Naive thymus-derived CD4-positive, alpha-beta T cell (primary cell): ENCODE results near the gene CASKIN2. TPM values are rescaled to one million over a fixed set of nuclear protein-coding genes. Genes with fewer than 3 reads are reported as not detected.
"Not testable (repeated sequence)": the region's sequence is repeated elsewhere in the genome, so short reads cannot be mapped to it uniquely, and the experiment has no call there.

Source experiments
- ATAC-seq: fragments of 150-1000 bp; cut with Tn5 transposase; 2 replicates; pipeline ENCODE4 v1.10.0; 2021; ENCODE audit warnings: mild to moderate bottlenecking, moderate library complexity
- CTCF ChIA-PET: fragments of 350-600 bp; sonication (Branson Sonifier 250); formaldehyde crosslinking; loops from one replicate; lab custom pipeline; 2021; ENCODE audit warnings: antibody characterized with exemption; lab: Charles Lee
- POLR2A ChIA-PET: fragments of 350-600 bp; sonication (Branson Sonifier 250); formaldehyde crosslinking; loops from one replicate; lab custom pipeline; 2021; ENCODE audit warnings: antibody characterized with exemption, inconsistent platforms; lab: Charles Lee
- DNase-seq, 9 donors: peaks; one replicate each; pipeline versions ENCODE4 v3.0.0 to v3.0.0-alpha.2; 2020 to 2022; ENCODE audit warnings: mixed read lengths in 1 of 9
- H3K27ac ChIP-seq: one replicate; pipeline ENCODE4 v1.7.0; 2013; ENCODE audit warnings: mild to moderate bottlenecking, low read depth, low read length, moderate library complexity
- H3K27me3 ChIP-seq, 2 donors: one replicate each; pipeline ENCODE4 v1.7.0; 2013; ENCODE audit warnings: low read length in 2 of 2, mild to moderate bottlenecking in 2 of 2, moderate library complexity in 2 of 2; ENCODE audit not compliant: control insufficient read depth in 2 of 2, insufficient read depth in 2 of 2
- H3K36me3 ChIP-seq, 3 experiments: 1 replicate in 2 of 3; 2 replicates in 1 of 3; pipeline ENCODE4 v1.7.0; 2013; ENCODE audit warnings: low read length in 3 of 3, mild to moderate bottlenecking in 3 of 3, moderate library complexity in 1 of 3; ENCODE audit not compliant: insufficient read depth in 3 of 3, control insufficient read depth in 2 of 3
- H3K4me1 ChIP-seq, 2 donors: one replicate each; pipeline ENCODE4 v1.7.0; 2013; ENCODE audit warnings: low read length in 2 of 2, mild to moderate bottlenecking in 2 of 2, moderate library complexity in 1 of 2; ENCODE audit not compliant: control insufficient read depth in 2 of 2, insufficient read depth in 2 of 2
- H3K4me3 ChIP-seq: 2 replicates; pipeline ENCODE4 v1.7.0; 2013; ENCODE audit warnings: mild to moderate bottlenecking, low read length
- H3K9me3 ChIP-seq, 3 experiments: 1 replicate in 2 of 3; 2 replicates in 1 of 3; pipeline ENCODE4 v1.7.0; 2013; ENCODE audit warnings: low read length in 3 of 3; ENCODE audit not compliant: control insufficient read depth in 2 of 3
- H3K27ac Mint-ChIP-seq, 9 donors: one replicate each; pipeline ENCODE4 v1.8.0; 2020 to 2022; ENCODE audit warnings: mixed read lengths in 9 of 9, mild to moderate bottlenecking in 8 of 9, moderate library complexity in 5 of 9, inconsistent platforms in 2 of 9
- H3K27me3 Mint-ChIP-seq, 5 donors: one replicate each; pipeline ENCODE4 v1.8.0; 2021 to 2022; ENCODE audit warnings: mixed read lengths in 5 of 5, mild to moderate bottlenecking in 1 of 5
- H3K36me3 Mint-ChIP-seq, 5 donors: one replicate each; pipeline ENCODE4 v1.8.0; 2020 to 2022; ENCODE audit warnings: mixed read lengths in 5 of 5, mild to moderate bottlenecking in 3 of 5, inconsistent platforms in 1 of 5
- H3K4me1 Mint-ChIP-seq, 7 donors: one replicate each; pipeline ENCODE4 v1.8.0; 2020 to 2022; ENCODE audit warnings: mixed read lengths in 7 of 7, mild to moderate bottlenecking in 3 of 7, inconsistent platforms in 1 of 7
- H3K4me3 Mint-ChIP-seq, 10 donors: one replicate each; pipeline ENCODE4 v1.8.0; 2020 to 2022; ENCODE audit warnings: mild to moderate bottlenecking in 10 of 10, mixed read lengths in 10 of 10, moderate library complexity in 6 of 10, inconsistent platforms in 2 of 10
- H3K9me3 Mint-ChIP-seq, 11 donors: one replicate each; pipeline ENCODE4 v1.8.0; 2020 to 2022; ENCODE audit warnings: mixed read lengths in 11 of 11, mild to moderate bottlenecking in 4 of 11, inconsistent platforms in 1 of 11, moderate library complexity in 1 of 11
- intact Hi-C, 2 donors: fragments of 100-400 bp; cut with micrococcal nuclease; formaldehyde crosslinking; loops; one replicate each; pipeline ENCODE4 v1.15.1; 2023
- polyA plus RNA-seq, 2 donors: library from polyadenylated mRNA; unstranded; fragments of 300-500 nt; fragmentation: Illumina TruSeq; gene quantifications; one replicate each; pipeline ENCODE4 v1.2.3, GENCODE V29; 2021
- total RNA-seq, 6 experiments: library from RNA in 5 of 6; stranded (reverse) in 5 of 6; gene quantifications; 1 replicate in 5 of 6; 2 replicates in 1 of 6; pipeline ENCODE4 v1.2.3 and lab custom pipeline; 2021 to 2026

CASKIN2 gene
- total and polyA plus RNA-seq, 7 experiments from 2014 or later = 0.22 to 1.2 (median 0.60) TPM; not detected in 1

- H3K4me3 Mint-ChIP-seq = peak within 1 kb of the TSS; percentile 92 to 99 (median 94)
- H3K27me3 ChIP-seq = no peaks in the 10 kb centered on the region
- intact Hi-C loops = loop anchor here (1.0 to 2.0 kb wide), 14 partner anchors 9 to 583 kb away; partner anchors contain the start of genes GGA3 (in 2 of the 2), GRB2 (in 2 of the 2), MRPS7 (in 2 of the 2) and SLC25A19 (in 2 of the 2)
- peaks cover 10% of the 10 kb centered on the region in 2 donors for H3K4me1 ChIP-seq
- ChIA-PET POLR2A (interaction anchor here (0.6 to 3.7 kb wide), 20 partner anchors 26 to 399 kb away, joined by 3 to 28 read pairs (median 4); partner anchors contain the start of genes GGA3, GRB2, MIF4GD and MRPS7), CTCF (interaction anchor here (0.7 to 1.2 kb wide), 8 partner anchors 10 to 297 kb away, joined by 3 to 6 read pairs (median 3); no protein-coding TSS in a partner anchor)
- peaks cover 0 to 5% (median 0%) of the 10 kb centered on the region in 3 experiments for H3K36me3 ChIP-seq
- peak within 1 kb of the TSS; percentile 99 for H3K4me3 ChIP-seq
- no peaks in the 10 kb centered on the region for H3K9me3 Mint-ChIP-seq
- H3K27ac ChIP-seq = peak within 1 kb of the TSS; percentile 74
- H3K27me3 Mint-ChIP-seq = no peaks in the 10 kb centered on the region
- H3K9me3 ChIP-seq = no peaks in the 10 kb centered on the region
- no peaks in the 10 kb centered on the region for H3K36me3 Mint-ChIP-seq
- peak; percentile 98 for ATAC-seq
- H3K4me1 Mint-ChIP-seq = peaks cover 25 to 42% (median 34%) of the 10 kb centered on the region in 7 donors
- DNase-seq = peak; percentile 70 to 93 (median 89)
- peak within 1 kb of the TSS; percentile 84 to 99 (median 93) for H3K27ac Mint-ChIP-seq
Observed at GRCh38 chr17:75456417-75457046, 58.8 kb downstream of the CASKIN2 start, which contains the start of gene TMEM94. TSS of gene TMEM94 (plus strand) at chr17:75456635. CDS start at chr17:75471906, 15,271 bp downstream.

GRCh38 chr17:75456039-75456416 lies 59.3 kb downstream of the CASKIN2 start:
- DNase-seq (no peak), ATAC-seq (peak; percentile 18)
- peaks cover 10% of the 10 kb centered on the region in 2 donors for H3K4me1 ChIP-seq
- peaks cover 25 to 42% (median 34%) of the 10 kb centered on the region in 7 donors for H3K4me1 Mint-ChIP-seq
- POLR2A ChIA-PET = interaction anchor here (0.6 to 3.7 kb wide), 17 partner anchors 26 to 399 kb away, joined by 3 to 28 read pairs (median 4); partner anchors contain the start of genes GGA3, GRB2, MIF4GD and MRPS7
- H3K27me3 ChIP-seq = no peaks in the 10 kb centered on the region
- no peaks in the 10 kb centered on the region for H3K9me3 ChIP-seq
- H3K27ac ChIP-seq = peak overlapping the region; percentile 74
- peak overlapping the region; percentile 99 for H3K4me3 ChIP-seq
- peaks cover 0 to 5% (median 0%) of the 10 kb centered on the region in 3 experiments for H3K36me3 ChIP-seq
- H3K27ac Mint-ChIP-seq = peak overlapping the region; percentile 84 to 99 (median 93)
- intact Hi-C loops = loop anchor here (1.0 to 2.0 kb wide), 14 partner anchors 9 to 583 kb away; partner anchors contain the start of genes GGA3 (in 2 of the 2), GRB2 (in 2 of the 2), MRPS7 (in 2 of the 2) and SLC25A19 (in 2 of the 2)
- H3K4me3 Mint-ChIP-seq = peak overlapping the region; percentile 92 to 99 (median 94)
- CTCF ChIA-PET = interaction anchor here (0.6 to 1.2 kb wide), 8 partner anchors 11 to 298 kb away, joined by 3 to 6 read pairs (median 3); no protein-coding TSS in a partner anchor
- H3K27me3 Mint-ChIP-seq = no peaks in the 10 kb centered on the region
- no peaks in the 10 kb centered on the region for H3K9me3 Mint-ChIP-seq
- no peaks in the 10 kb centered on the region for H3K36me3 Mint-ChIP-seq

DNA sequence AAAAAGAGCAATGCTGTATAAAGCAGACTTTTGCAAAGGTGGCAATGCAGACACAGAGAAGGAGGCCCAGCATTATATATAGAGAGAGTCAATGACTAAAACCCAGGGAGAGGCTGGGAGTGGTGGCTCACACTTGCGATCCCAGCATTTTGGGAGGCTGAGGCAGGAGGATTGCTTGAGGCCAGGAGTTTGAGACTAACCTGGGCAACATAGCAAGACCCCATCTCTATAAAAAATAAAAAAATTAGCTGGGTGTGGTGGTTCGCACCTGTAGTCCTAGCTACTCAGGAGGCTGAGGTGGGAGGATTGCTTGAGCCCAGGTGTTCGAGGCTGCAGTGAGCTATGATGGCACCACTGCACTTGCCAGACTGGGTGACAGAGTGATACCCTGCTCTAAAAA lies 60.7 kb downstream of the CASKIN2 start:
- peaks cover 17 to 35% (median 27%) of the 10 kb centered on the region in 7 donors for H3K4me1 Mint-ChIP-seq
- H3K27me3 Mint-ChIP-seq, H3K36me3 Mint-ChIP-seq, H3K9me3 Mint-ChIP-seq, H3K27ac ChIP-seq, H3K9me3 ChIP-seq, H3K4me3 ChIP-seq, intact Hi-C loops, H3K36me3 ChIP-seq, ATAC-seq, DNase-seq, H3K27me3 ChIP-seq: not testable (repeated sequence)
- peaks cover 10% of the 10 kb centered on the region in 2 donors for H3K4me1 ChIP-seq
- ChIA-PET CTCF (interaction anchor here (1.2 kb wide), 1 partner anchor 62 kb away, joined by 3 read pairs; the partner anchor contains the start of gene TSEN54), POLR2A (interaction anchor here (3.7 kb wide), 1 partner anchor 33 kb away, joined by 28 read pairs; no protein-coding TSS in a partner anchor)
- peak overlapping the region in 4 of 10 donors; percentile 13 to 32 (median 22) for H3K4me3 Mint-ChIP-seq
- H3K27ac Mint-ChIP-seq = peak overlapping the region in 3 of 9 donors; percentile 43 to 53 (median 49)

DNA sequence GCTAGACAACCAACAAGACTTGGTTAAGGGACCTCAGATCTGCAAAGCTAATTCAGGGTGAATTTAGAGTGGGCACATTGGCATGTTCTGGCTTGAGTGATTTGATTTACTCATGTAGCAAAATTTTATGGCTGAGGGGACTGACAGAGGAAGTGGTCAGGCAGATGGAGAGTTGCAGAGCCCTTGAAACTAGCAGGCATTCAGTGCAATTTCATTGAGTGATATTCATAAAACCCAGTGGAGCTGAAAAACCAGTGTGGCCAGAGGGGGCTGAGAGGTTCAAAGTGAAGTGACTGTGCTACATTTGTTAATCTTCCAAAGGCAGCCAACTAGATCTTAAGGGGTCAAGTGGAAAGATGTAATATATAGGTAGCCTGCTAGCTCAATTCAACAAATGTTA lies 61.1 kb downstream of the CASKIN2 start:
- Histone ChIP-seq H3K27ac (no peak overlapping the region), H3K9me3 (no peaks in the 10 kb centered on the region), H3K36me3 (peaks cover 0 to 5% (median 0%) of the 10 kb centered on the region in 3 experiments), H3K4me3 (no peak overlapping the region), H3K4me1 (peaks cover 10% of the 10 kb centered on the region in 2 donors), H3K27me3 (no peaks in the 10 kb centered on the region)
- Mint-ChIP-seq H3K4me3 (peak overlapping the region in 5 of 10 donors; percentile 6 to 32 (median 21)), H3K4me1 (peaks cover 16 to 30% (median 24%) of the 10 kb centered on the region in 7 donors), H3K9me3 (no peaks in the 10 kb centered on the region), H3K36me3 (no peaks in the 10 kb centered on the region), H3K27me3 (peaks cover 0 to 4% (median 0%) of the 10 kb centered on the region in 5 donors), H3K27ac (peak overlapping the region in 2 of 9 donors; percentile 43 to 53)
- ATAC-seq (no peak), DNase-seq (no peak)
- POLR2A ChIA-PET = interaction anchor here (3.7 kb wide), 1 partner anchor 33 kb away, joined by 28 read pairs; no protein-coding TSS in a partner anchor
- intact Hi-C loops = no loop called here
- CTCF ChIA-PET = interaction anchor here (1.2 kb wide), 1 partner anchor 62 kb away, joined by 3 read pairs; the partner anchor contains the start of gene TSEN54

DNA sequence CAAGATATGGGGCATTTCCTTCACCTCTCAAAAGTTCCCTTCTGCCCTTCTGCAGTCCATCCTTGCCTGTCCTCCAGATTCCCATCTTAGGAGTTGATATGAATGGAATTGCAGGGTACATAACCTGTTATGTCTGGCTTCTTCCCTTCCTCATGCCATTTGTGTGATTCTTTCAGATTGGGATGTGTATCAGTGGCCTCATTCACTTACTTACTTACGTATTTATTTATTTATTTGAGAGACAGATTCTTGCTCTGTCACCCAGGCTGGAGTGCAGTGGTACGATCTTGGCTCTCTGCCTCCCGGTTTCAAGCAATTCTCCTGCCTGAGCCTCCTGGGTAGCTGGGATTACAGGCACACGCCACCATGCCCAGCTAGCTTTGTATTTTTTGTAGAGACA lies 65.1 kb downstream of the CASKIN2 start:
- no peaks in the 10 kb centered on the region for H3K9me3 Mint-ChIP-seq
- no peak for ATAC-seq
- CTCF ChIA-PET = interaction anchor here (0.6 kb wide), 1 partner anchor 19 kb away, joined by 4 read pairs; no protein-coding TSS in a partner anchor
- peaks cover 0 to 8% (median under 1%) of the 10 kb centered on the region in 7 donors for H3K4me1 Mint-ChIP-seq
- H3K27me3 Mint-ChIP-seq = peaks cover 0 to 4% (median 0%) of the 10 kb centered on the region in 5 donors
- Histone ChIP-seq H3K4me1 (no peaks in the 10 kb centered on the region), H3K9me3 (no peaks in the 10 kb centered on the region), H3K36me3 (no peaks in the 10 kb centered on the region), H3K4me3 (no peak overlapping the region), H3K27ac (no peak overlapping the region), H3K27me3 (no peaks in the 10 kb centered on the region)
- no peak overlapping the region for H3K27ac Mint-ChIP-seq
- no peaks in the 10 kb centered on the region for H3K36me3 Mint-ChIP-seq
- no peak for DNase-seq
- POLR2A ChIA-PET = no interaction called here
- no peak overlapping the region for H3K4me3 Mint-ChIP-seq
- intact Hi-C loops = no loop called here
